Small intestine (tissue), 7 donors: Measurements from ENCODE around the gene S100A4. TPM values are rescaled to one million over a fixed set of nuclear protein-coding genes. Genes with fewer than 3 reads are reported as not detected.
"Not testable (repeated sequence)": the region's sequence is repeated elsewhere in the genome, so short reads cannot be mapped to it uniquely, and the experiment has no call there.

Experiments used
- DNase-seq, 2 donors: peaks; one replicate each; pipeline versions ENCODE4 v3.0.0 to v3.0.0-alpha.2; 2013
- FAIRE-seq: peaks from 2 replicates; lab custom pipeline; 2012; peaks lifted over from hg19 to GRCh38; lab: Jason Lieb, UNC
- H3K27ac ChIP-seq, 3 donors: one replicate each; pipeline ENCODE4 v1.5.1; 2013; ENCODE audit warnings: low read length in 2 of 3, mild to moderate bottlenecking in 2 of 3, control low read depth in 1 of 3, inconsistent platforms in 1 of 3, low read depth in 1 of 3, moderate library complexity in 1 of 3
- H3K27me3 ChIP-seq, 3 donors: one replicate each; pipeline ENCODE4 v1.6.1; 2013; ENCODE audit warnings: low read length in 3 of 3, inconsistent platforms in 1 of 3; ENCODE audit not compliant: control insufficient read depth in 3 of 3, insufficient read depth in 3 of 3
- H3K36me3 ChIP-seq, 3 donors: one replicate each; pipeline ENCODE4 v1.6.1; 2013; ENCODE audit warnings: low read length in 3 of 3, inconsistent platforms in 1 of 3, low read depth in 1 of 3, mild to moderate bottlenecking in 1 of 3, moderate library complexity in 1 of 3; ENCODE audit not compliant: control insufficient read depth in 3 of 3, insufficient read depth in 2 of 3
- H3K4me1 ChIP-seq, 3 donors: one replicate each; pipeline ENCODE4 v1.6.1; 2013; ENCODE audit warnings: low read length in 2 of 3, inconsistent platforms in 1 of 3, low read depth in 1 of 3, mild to moderate bottlenecking in 1 of 3, moderate library complexity in 1 of 3; ENCODE audit not compliant: control insufficient read depth in 3 of 3, insufficient read depth in 2 of 3
- H3K4me3 ChIP-seq, 3 donors: one replicate each; pipeline ENCODE4 v1.5.1; 2013; ENCODE audit warnings: low read length in 3 of 3, control low read depth in 1 of 3, inconsistent platforms in 1 of 3, low read depth in 1 of 3, mild to moderate bottlenecking in 1 of 3, moderate library complexity in 1 of 3
- H3K9me3 ChIP-seq, 2 donors: one replicate each; pipeline ENCODE4 v1.6.1; 2013; ENCODE audit warnings: low read depth in 1 of 2, low read length in 1 of 2; ENCODE audit not compliant: control insufficient read depth in 2 of 2, insufficient read depth in 1 of 2
- WGBS, 3 donors: extraction: QIAGEN DNeasy Blood & Tissue Kit; methylation state at CpG; one replicate each; pipeline ENCODE4 v1.1.7; 2013; 5-methylcytosine and 5-hydroxymethylcytosine counted together
- polyA plus RNA-seq, 4 donors: library from polyadenylated mRNA; stranded (reverse) in 3 of 4; unstranded in 1 of 4; fragments of 200-250 nt in 3 of 4; fragments of 120-200 nt in 1 of 4; gene quantifications; one replicate each; pipeline versions ENCODE4 v1.2.1 to v1.2.3, GENCODE V29; 2013
- donor health status: healthy with polysubstance abuse.
- donor health status: control.
- donor health status: control.
- donor health status: Bipolar disorder and iron deficiency.
- donor health status: healthy.

S100A4 gene
- polyA plus RNA-seq, 4 donors, result 7.6 to 230 (median 78.7) TPM

GRCh38 chr1:153566414-153567371, 21.1 kb upstream of the S100A4 start:
- FAIRE-seq, result no peak

DNA sequence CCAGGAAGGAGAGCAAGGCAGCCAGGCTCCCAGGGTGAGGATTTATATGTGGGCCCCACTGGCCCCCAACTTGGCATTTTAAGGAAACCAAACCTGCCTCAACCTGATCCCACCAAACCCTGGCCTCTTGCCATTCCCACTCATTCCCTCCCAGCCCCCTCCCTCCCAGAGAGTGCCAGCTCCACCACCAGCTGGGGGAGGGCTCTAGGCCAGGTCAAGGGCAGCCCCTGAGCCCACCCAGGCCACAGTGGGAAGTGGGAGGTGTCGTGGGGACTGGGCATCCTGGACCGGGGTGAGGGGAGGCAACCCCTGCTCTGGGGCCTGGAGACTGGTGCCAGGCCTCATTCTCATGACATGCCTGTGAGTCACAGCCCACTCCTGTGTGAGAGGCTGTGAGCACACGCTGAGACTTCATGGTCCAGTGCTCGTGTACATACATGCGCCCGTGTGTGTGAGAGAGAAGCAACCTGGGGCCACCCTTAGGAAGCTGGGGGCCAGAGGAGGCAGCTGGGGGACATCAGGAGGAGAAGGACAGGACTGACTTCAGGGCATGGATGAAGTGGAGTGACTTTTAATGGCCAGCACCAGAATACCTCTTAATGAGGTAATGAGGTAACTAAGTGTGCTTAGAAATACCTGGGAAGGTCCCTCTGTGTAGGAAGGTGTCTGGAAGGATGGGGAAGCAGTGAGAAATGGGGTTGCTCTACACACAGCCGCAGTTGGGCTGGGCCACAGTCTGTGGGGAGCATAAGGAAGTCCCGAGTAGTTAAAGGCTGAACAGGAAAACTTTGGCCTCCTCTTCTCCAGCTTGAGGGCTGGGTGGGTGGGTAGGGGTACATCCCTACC, 20.1 kb upstream of the S100A4 start, which contains the start of gene S100A2:
Gene S100A2 (minus strand): TSS at position 316 of the 846 bp plus-strand sequence. CDS start 1,967 bp downstream, outside the sequence.
- DNase-seq (peak; percentile 68 to 75), FAIRE-seq (no peak)
- H3K4me3 ChIP-seq, result no peak within 1 kb of the TSS
- 23 to 40% (median 34%) methylated on average over 8 of the region's 8 CpGs for WGBS, 3 donors
- no peaks in the 10 kb centered on the region for H3K27me3 ChIP-seq
- H3K9me3 ChIP-seq, result no peaks in the 10 kb centered on the region
- H3K27ac ChIP-seq, result peak within 1 kb of the TSS; percentile 91 to 98 (median 96)
- peaks cover 6 to 42% (median 8%) of the 10 kb centered on the region in 3 donors for H3K4me1 ChIP-seq
- H3K36me3 ChIP-seq, result peaks cover 0 to 3% (median 0%) of the 10 kb centered on the region in 3 donors

More at GRCh38 chr1:153566414-153567371, 21.1 kb upstream of the S100A4 start:
- Histone ChIP-seq H3K4me3 (no peak overlapping the region), H3K27me3 (no peaks in the 10 kb centered on the region), H3K9me3 (no peaks in the 10 kb centered on the region), H3K27ac (peak overlapping the region; percentile 91 to 98 (median 96)), H3K36me3 (peaks cover 0 to 3% (median 0%) of the 10 kb centered on the region in 3 donors), H3K4me1 (peaks cover 6 to 44% (median 8%) of the 10 kb centered on the region in 3 donors)
- peak; percentile 99 for DNase-seq
- WGBS, 3 donors, result 30 to 42% (median 35%) methylated on average over 16 of the region's 16 CpGs

GRCh38 chr1:153563991-153564390, 18.4 kb upstream of the S100A4 start:
- Histone ChIP-seq H3K4me3 (no peak overlapping the region), H3K4me1 (peaks cover 6 to 37% (median 8%) of the 10 kb centered on the region in 3 donors), H3K9me3 (no peaks in the 10 kb centered on the region), H3K36me3 (peaks cover 0 to 3% (median 0%) of the 10 kb centered on the region in 3 donors), H3K27ac (no peak overlapping the region), H3K27me3 (no peaks in the 10 kb centered on the region)
- WGBS, 3 donors, result 87 to 93% (median 92%) methylated on average over 7 of the region's 7 CpGs
- no peak for DNase-seq
- no peak for FAIRE-seq

GRCh38 chr1:153563483-153563901, 17.9 kb upstream of the S100A4 start:
- no peak for FAIRE-seq

DNA sequence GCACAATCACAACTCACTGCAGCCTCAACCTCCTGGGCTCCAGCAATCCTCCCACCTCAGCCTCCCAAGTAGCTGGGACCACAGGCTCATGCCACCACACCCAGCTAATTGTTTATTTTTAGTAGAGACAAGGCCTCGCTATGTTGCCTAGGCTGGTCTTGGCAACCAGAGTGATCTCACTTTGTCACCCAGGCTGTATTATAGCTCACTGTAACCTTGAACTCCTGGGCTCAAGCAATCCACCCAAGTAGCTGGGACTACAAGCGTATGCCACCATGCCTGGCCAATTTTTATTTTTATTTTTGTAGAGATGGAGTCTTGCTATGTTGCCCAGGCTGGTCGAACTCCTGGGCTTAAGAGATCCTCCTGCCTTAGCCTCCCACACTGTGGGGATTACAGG, 16.4 kb upstream of the S100A4 start:
- not testable (repeated sequence) for H3K36me3 ChIP-seq, H3K27me3 ChIP-seq, H3K4me3 ChIP-seq, H3K27ac ChIP-seq, H3K9me3 ChIP-seq, FAIRE-seq, DNase-seq
- peaks cover 4 to 19% (median 6%) of the 10 kb centered on the region in 3 donors for H3K4me1 ChIP-seq
- 70 to 88% (median 74%) methylated on average over 3 of the region's 3 CpGs for WGBS, 3 donors

More at GRCh38 chr1:153563483-153563901, 17.9 kb upstream of the S100A4 start:
- H3K27me3 ChIP-seq, result no peaks in the 10 kb centered on the region
- H3K36me3 ChIP-seq, result peaks cover 0 to 3% (median 0%) of the 10 kb centered on the region in 3 donors
- H3K9me3 ChIP-seq, result no peaks in the 10 kb centered on the region
- no peak overlapping the region for H3K4me3 ChIP-seq
- no peak for DNase-seq
- WGBS, 3 donors, result 83 to 89% (median 89%) methylated on average over 6 of the region's 6 CpGs
- H3K4me1 ChIP-seq, result peaks cover 6 to 33% (median 8%) of the 10 kb centered on the region in 3 donors
- no peak overlapping the region for H3K27ac ChIP-seq

DNA sequence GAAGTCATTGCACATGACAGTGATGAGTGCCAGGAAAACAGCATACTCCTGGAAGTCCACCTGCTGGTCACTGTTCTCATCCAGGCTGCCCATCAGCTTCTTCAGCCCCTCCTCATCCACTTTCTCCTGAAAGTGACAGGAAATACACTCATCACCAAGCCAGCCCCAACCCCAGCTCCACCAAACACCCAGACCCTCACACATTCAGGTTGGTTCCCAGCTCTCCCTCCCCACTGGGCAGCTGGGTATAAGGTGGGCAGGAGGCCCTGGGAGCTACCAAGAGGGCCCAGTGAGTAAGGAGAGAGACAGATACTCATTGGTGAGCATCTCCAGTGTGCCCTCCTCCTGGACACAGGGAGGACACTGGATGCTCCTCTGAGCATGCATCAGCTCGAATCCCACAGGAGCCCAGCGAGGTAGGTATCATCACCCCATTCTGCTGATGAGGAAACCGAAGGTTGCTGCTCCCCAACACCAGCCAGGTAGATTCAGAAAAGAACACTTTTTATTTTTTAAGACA, 15.9 kb upstream of the S100A4 start:
- Histone ChIP-seq H3K9me3 (no peaks in the 10 kb centered on the region), H3K27me3 (no peaks in the 10 kb centered on the region), H3K4me1 (peaks cover 0 to 14% (median 6%) of the 10 kb centered on the region in 3 donors), H3K4me3 (no peak overlapping the region), H3K27ac (no peak overlapping the region), H3K36me3 (peaks cover 0 to 3% (median 0%) of the 10 kb centered on the region in 3 donors)
- FAIRE-seq, result no peak
- DNase-seq, result no peak
- 95 to 96% (median 95%) methylated on average over 3 of the region's 3 CpGs for WGBS, 3 donors

DNA sequence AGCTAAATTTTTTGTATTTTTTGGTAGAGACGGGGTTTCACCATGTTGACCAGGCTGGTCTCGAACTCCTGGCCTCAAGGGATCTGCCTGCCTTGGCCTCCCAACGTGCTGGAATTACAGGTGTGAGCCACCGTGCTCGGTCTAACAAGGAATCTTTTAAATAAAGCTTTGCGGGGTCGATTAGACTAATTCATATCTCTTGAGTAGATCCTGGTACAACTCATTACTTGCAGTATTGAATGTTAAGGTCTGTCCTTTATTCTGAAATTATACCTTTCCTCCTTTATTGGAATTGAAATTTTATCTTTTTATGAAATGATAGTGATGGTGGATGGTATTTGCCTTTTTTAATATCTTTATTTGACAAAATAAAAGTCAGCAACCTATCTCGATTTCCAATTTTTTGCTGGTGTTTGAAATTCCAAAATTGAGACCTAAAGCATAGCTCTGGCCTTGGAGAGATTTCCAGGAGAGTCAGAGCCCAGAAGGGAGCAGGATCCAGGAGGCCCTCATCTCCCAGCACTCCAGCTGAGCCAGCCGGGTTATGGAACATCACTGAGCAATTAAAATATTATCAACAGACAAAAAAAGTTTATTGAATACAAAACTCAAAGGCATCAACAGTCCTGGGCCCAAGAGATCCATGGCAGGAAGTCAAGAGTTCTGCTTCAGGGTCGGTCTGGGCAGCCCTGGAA, 15.3 kb upstream of the S100A4 start:
- WGBS, 3 donors, result 86 to 89% (median 88%) methylated on average over 10 of the region's 10 CpGs
- H3K4me1 ChIP-seq, result peaks cover 0 to 8% (median 2%) of the 10 kb centered on the region in 3 donors
- no peak for FAIRE-seq
- H3K9me3 ChIP-seq, result no peaks in the 10 kb centered on the region
- H3K27ac ChIP-seq, result no peak overlapping the region
- H3K4me3 ChIP-seq, result no peak overlapping the region
- H3K36me3 ChIP-seq, result peaks cover 0 to 3% (median 0%) of the 10 kb centered on the region in 3 donors
- DNase-seq, result no peak
- H3K27me3 ChIP-seq, result no peaks in the 10 kb centered on the region
